HEK293 (cell line): ENCODE measurements around the gene UTP11.

Source experiments
- CTCF ChIA-PET: fragments of 350-600 bp; formaldehyde crosslinking; extraction: SDS; loops from one replicate; lab custom pipeline; 2021; ENCODE audit warnings: antibody characterized with exemption; lab: Yijun Ruan, JAX
- POLR2A ChIA-PET: fragments of 300-600 bp; formaldehyde crosslinking; extraction: SDS; loops from one replicate; lab custom pipeline; 2020; ENCODE audit warnings: antibody characterized with exemption, inconsistent platforms; lab: Yijun Ruan, JAX
- H3K27ac ChIP-seq: fragments of 200-500 bp; sonication (Bioruptor generic); 2 replicates; pipeline ENCODE4 v1.5.1; 2014; ENCODE audit warnings: low read depth, low read length, control low read depth, inconsistent platforms; ENCODE audit errors: extremely low read depth
- H3K36me3 ChIP-seq, 2 experiments: fragments of 200-500 bp in 1 of 2; sonication (Bioruptor generic) in 1 of 2; 1 replicate in 1 of 2; 2 replicates in 1 of 2; pipeline ENCODE4 v1.5.1; 2014 to 2017; ENCODE audit warnings: inconsistent platforms in 2 of 2, low read length in 2 of 2; ENCODE audit not compliant: control insufficient read depth in 2 of 2, insufficient read depth in 1 of 2
- H3K4me1 ChIP-seq: fragments of 200-500 bp; sonication (Bioruptor generic); 2 replicates; pipeline ENCODE4 v1.5.1; 2014; ENCODE audit warnings: mild to moderate bottlenecking, low read length, inconsistent platforms; ENCODE audit not compliant: control insufficient read depth, insufficient read depth
- H3K4me3 ChIP-seq: 2 replicates; pipeline ENCODE4 v1.5.1; 2011; ENCODE audit warnings: low read depth, mild to moderate bottlenecking, control low read depth, low read length, moderate library complexity
- H3K9me3 ChIP-seq: fragments of 200-500 bp; sonication (Bioruptor generic); 2 replicates; pipeline ENCODE4 v1.5.1; 2014; ENCODE audit warnings: low read depth, low read length, inconsistent platforms; ENCODE audit not compliant: control insufficient read depth, insufficient read depth
- EGR2 ChIP-seq: fragments of 450-650 bp; formaldehyde crosslinking; IDR thresholded peaks from 2 replicates; pipeline ENCODE4 v1.5.1; 2016; ENCODE audit warnings: low read depth, missing biosample characterization, missing genetic modification characterization
- MEIS1 ChIP-seq: sonication (generic); formaldehyde crosslinking; IDR thresholded peaks from 2 replicates; pipeline ENCODE4 v1.8.1; 2022; ENCODE audit warnings: missing genetic modification reagents, mild to moderate bottlenecking, borderline replicate concordance
- OVOL3 ChIP-seq: fragments of 450-650 bp; formaldehyde crosslinking; IDR thresholded peaks from 2 replicates; pipeline ENCODE4 v1.5.1; 2016; ENCODE audit warnings: missing biosample characterization, missing genetic modification characterization
- WT1 ChIP-seq: fragments of 450-650 bp; formaldehyde crosslinking; IDR thresholded peaks from 2 replicates; pipeline ENCODE4 v1.5.1; 2016; ENCODE audit warnings: missing biosample characterization, missing genetic modification characterization
- ZNF175 ChIP-seq: fragments of 450-650 bp; formaldehyde crosslinking; IDR thresholded peaks from 2 replicates; pipeline ENCODE4 v1.5.1; 2016; ENCODE audit warnings: missing biosample characterization, missing genetic modification characterization
- ZNF19 ChIP-seq: fragments of 450-650 bp; formaldehyde crosslinking; IDR thresholded peaks from 2 replicates; pipeline ENCODE4; 2016; ENCODE audit warnings: missing biosample characterization, missing genetic modification characterization, low read depth
- ZNF48 ChIP-seq: fragments of 450-650 bp; formaldehyde crosslinking; IDR thresholded peaks from 2 replicates; pipeline ENCODE4 v1.5.1; 2016; ENCODE audit warnings: missing biosample characterization, missing genetic modification characterization
- ZNF518A ChIP-seq: fragments of 450-650 bp; formaldehyde crosslinking; conservative IDR thresholded peaks from 2 replicates; pipeline ENCODE4 v1.5.1; 2016; ENCODE audit warnings: low read depth, missing biosample characterization, missing genetic modification characterization
- ZNF549 ChIP-seq: fragments of 450-650 bp; IDR thresholded peaks from 2 replicates; pipeline ENCODE4 v1.5.1; 2018; ENCODE audit warnings: missing biosample characterization, missing genetic modification characterization, mild to moderate bottlenecking, inconsistent platforms, moderate library complexity
- ZNF610 ChIP-seq: fragments of 450-650 bp; formaldehyde crosslinking; IDR thresholded peaks from 2 replicates; pipeline ENCODE4 v1.5.1; 2016; ENCODE audit warnings: missing biosample characterization, missing genetic modification characterization, borderline replicate concordance
- ZNF621 ChIP-seq: fragments of 450-650 bp; formaldehyde crosslinking; IDR thresholded peaks from 2 replicates; pipeline ENCODE4 v1.5.1; 2017; ENCODE audit warnings: missing biosample characterization, missing genetic modification characterization
- ZNF639 ChIP-seq: fragments of 450-650 bp; formaldehyde crosslinking; IDR thresholded peaks from 2 replicates; pipeline ENCODE4 v1.5.1; 2016; ENCODE audit warnings: missing biosample characterization, missing genetic modification characterization
- ZNF747 ChIP-seq: fragments of 450-650 bp; formaldehyde crosslinking; IDR thresholded peaks from 2 replicates; pipeline ENCODE4 v1.5.1; 2016; ENCODE audit warnings: missing biosample characterization, missing genetic modification characterization
- ZNF776 ChIP-seq: fragments of 450-650 bp; formaldehyde crosslinking; IDR thresholded peaks from 2 replicates; pipeline ENCODE4 v1.5.0; 2017; ENCODE audit warnings: missing biosample characterization, missing genetic modification characterization, borderline replicate concordance
- ZSCAN18 ChIP-seq: fragments of 450-650 bp; formaldehyde crosslinking; IDR thresholded peaks from 2 replicates; pipeline ENCODE4 v1.5.1; 2016; ENCODE audit warnings: missing biosample characterization, missing genetic modification characterization
- TF ChIP-seq, protein P1 (sequence below): fragments of 450-650 bp; formaldehyde crosslinking; IDR thresholded peaks from 2 replicates; pipeline ENCODE4 v1.5.1; 2016; ENCODE audit warnings: missing biosample characterization, missing genetic modification characterization, borderline replicate concordance

Gene UTP11

DNA sequence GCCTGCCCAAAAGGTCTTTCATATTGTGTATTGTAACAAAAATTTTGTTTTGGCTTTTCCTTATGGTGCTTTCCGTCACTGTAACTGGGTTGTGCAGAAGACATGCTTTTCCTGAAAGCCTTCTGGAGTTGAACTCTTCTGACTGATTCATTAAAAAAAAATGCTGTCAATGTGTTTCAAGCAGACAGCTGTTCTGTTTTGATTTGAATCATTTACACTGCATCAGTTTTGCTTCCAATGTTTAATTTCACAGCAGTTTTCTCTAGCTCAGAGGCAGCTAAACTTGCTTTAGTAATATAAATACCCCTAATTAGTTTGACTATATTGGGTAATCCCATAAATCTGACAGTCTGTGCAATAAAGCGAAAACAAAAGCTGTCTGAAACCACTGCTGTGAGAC is 7.9 kb downstream of the UTP11 start:
- Histone ChIP-seq H3K36me3 (peaks cover 54 to 99% of the 10 kb centered on the region in 2 experiments), H3K9me3 (no peaks in the 10 kb centered on the region), H3K4me1 (no peaks in the 10 kb centered on the region), H3K4me3 (no peak overlapping the region), H3K27ac (no peak overlapping the region)
- CTCF ChIA-PET = interaction anchor here (0.5 to 3.9 kb wide), 5 partner anchors 9 to 164 kb away, joined by 3 to 19 read pairs (median 3); no protein-coding TSS in a partner anchor
- TF ChIP-seq ZNF549 (tag by site-specific recombination) = no peak
- no peak for TF ChIP-seq ZNF610
- no peak for TF ChIP-seq ZNF621 (tag by site-specific recombination)
- TF ChIP-seq ZNF518A (tag by site-specific recombination) = no peak
- TF ChIP-seq WT1 = no peak
- TF ChIP-seq MEIS1 (CRISPR knock-in tag) = no peak
- no peak for TF ChIP-seq EGR2 (tag by site-specific recombination)
- TF ChIP-seq ZSCAN18 (tag by site-specific recombination) = no peak
- no peak for TF ChIP-seq ZNF19
- no peak for TF ChIP-seq ZNF639 (tag by site-specific recombination)
- TF ChIP-seq ZNF776 (tag by site-specific recombination) = no peak
- no peak for TF ChIP-seq ZNF175 (tag by site-specific recombination)
- no peak for TF ChIP-seq OVOL3 (tag by site-specific recombination)
- POLR2A ChIA-PET = interaction anchor here (0.6 kb wide), 1 partner anchor 30 kb away, joined by 3 read pairs; no protein-coding TSS in a partner anchor

DNA sequence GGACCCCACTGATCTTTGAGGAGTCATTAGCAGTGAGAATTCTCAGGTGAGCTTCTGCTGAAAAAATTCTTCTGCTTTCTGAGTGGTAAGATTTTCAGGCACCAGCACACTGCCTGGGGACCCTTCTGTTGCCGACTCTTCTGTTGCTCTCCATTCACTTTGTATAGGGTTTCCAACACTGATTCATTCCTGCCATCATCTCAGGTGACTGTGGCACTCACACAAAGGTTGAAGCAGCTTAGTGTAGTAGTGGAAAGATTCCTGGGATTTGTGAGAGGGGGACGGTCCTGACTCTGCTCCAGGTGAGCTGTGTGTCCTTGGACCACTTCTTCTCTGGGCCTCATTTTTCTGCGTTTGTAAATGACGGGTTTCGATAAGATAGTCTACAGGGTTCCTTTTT is 9.4 kb downstream of the UTP11 start:
- Histone ChIP-seq H3K36me3 (peaks cover 54 to 97% of the 10 kb centered on the region in 2 experiments), H3K9me3 (no peaks in the 10 kb centered on the region), H3K4me3 (no peak overlapping the region), H3K27ac (no peak overlapping the region), H3K4me1 (no peaks in the 10 kb centered on the region)
- CTCF ChIA-PET = interaction anchor here (0.6 to 3.9 kb wide), 4 partner anchors 7 to 568 kb away, joined by 4 to 19 read pairs (median 4); no protein-coding TSS in a partner anchor
- TF ChIP-seq ZNF747 (tag by site-specific recombination) (no peak), ZNF48 (tag by site-specific recombination) (no peak)
- TF ChIP-seq, protein P1, sequence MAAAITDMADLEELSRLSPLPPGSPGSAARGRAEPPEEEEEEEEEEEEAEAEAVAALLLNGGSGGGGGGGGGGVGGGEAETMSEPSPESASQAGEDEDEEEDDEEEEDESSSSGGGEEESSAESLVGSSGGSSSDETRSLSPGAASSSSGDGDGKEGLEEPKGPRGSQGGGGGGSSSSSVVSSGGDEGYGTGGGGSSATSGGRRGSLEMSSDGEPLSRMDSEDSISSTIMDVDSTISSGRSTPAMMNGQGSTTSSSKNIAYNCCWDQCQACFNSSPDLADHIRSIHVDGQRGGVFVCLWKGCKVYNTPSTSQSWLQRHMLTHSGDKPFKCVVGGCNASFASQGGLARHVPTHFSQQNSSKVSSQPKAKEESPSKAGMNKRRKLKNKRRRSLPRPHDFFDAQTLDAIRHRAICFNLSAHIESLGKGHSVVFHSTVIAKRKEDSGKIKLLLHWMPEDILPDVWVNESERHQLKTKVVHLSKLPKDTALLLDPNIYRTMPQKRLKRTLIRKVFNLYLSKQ (tag by site-specific recombination) = no peak
- POLR2A ChIA-PET = interaction anchor here (0.6 kb wide), 1 partner anchor 40 kb away, joined by 3 read pairs; no protein-coding TSS in a partner anchor
